ENCODE measurements around the gene ANKRD6. TPM values are rescaled to one million over a fixed set of nuclear protein-coding genes. Genes with fewer than 3 reads are reported as not detected.

Gene ANKRD6
- total RNA-seq, 6 experiments from 2014 or later: 5.3 to 14.8 (median 8.3) TPM

GRCh38 chr6:89644864-89645263 is 211.9 kb downstream of the ANKRD6 start:
- TF ChIP-seq POLR2A (IDR thresholded peaks at IDR 0.05) (no peak), CTCF (IDR thresholded peaks at IDR 0.05) (no peak)
- H3K4me1 ChIP-seq: peaks cover 0 to 8% (median 0%) of the 10 kb centered on the region in 4 donors

GRCh38 chr6:89649682-89650081 is 216.7 kb downstream of the ANKRD6 start:
- Histone ChIP-seq H3K27ac (no peak overlapping the region), H3K36me3 (peaks cover 0 to 96% (median 40%) of the 10 kb centered on the region in 4 donors), H3K9me3 (no peaks in the 10 kb centered on the region), H3K4me3 (no peak overlapping the region), H3K4me1 (no peaks in the 10 kb centered on the region), H3K27me3 (no peaks in the 10 kb centered on the region)
- no peak for TF ChIP-seq CTCF (IDR thresholded peaks at IDR 0.05)
- no peak for TF ChIP-seq POLR2A (IDR thresholded peaks at IDR 0.05)
- DNase-seq: no peak
- no peak for ATAC-seq
- intact Hi-C loops (cut with DNase I): no loop called here
- 100% methylated on average over 1 of the region's 1 CpG for WGBS (ENCODE audit: insufficient coverage, low coverage, low lambda C conversion rate, missing lambda C conversion rate)

More at GRCh38 chr6:89644864-89645263, 211.9 kb downstream of the ANKRD6 start:
- WGBS (ENCODE audit: insufficient coverage, low coverage, low lambda C conversion rate, missing lambda C conversion rate): 85% methylated on average over 4 of the region's 4 CpGs
- ATAC-seq: no peak
- no peak overlapping the region for H3K27ac ChIP-seq
- no peak for DNase-seq
- peaks cover 0 to 73% (median 27%) of the 10 kb centered on the region in 4 donors for H3K36me3 ChIP-seq
- intact Hi-C loops (cut with DNase I): no loop called here
- H3K4me3 ChIP-seq: no peak overlapping the region
- H3K9me3 ChIP-seq: no peaks in the 10 kb centered on the region
- no peaks in the 10 kb centered on the region for H3K27me3 ChIP-seq

GRCh38 chr6:89650579-89650978 is 217.6 kb downstream of the ANKRD6 start:
- intact Hi-C loops (cut with DNase I): no loop called here
- no peaks in the 10 kb centered on the region for H3K27me3 ChIP-seq
- DNase-seq (no peak), ATAC-seq (no peak)
- H3K36me3 ChIP-seq: peaks cover 0 to 96% (median 40%) of the 10 kb centered on the region in 4 donors
- H3K9me3 ChIP-seq: no peaks in the 10 kb centered on the region
- H3K4me3 ChIP-seq: no peak overlapping the region
- H3K4me1 ChIP-seq: no peaks in the 10 kb centered on the region
- TF ChIP-seq POLR2A (IDR thresholded peaks at IDR 0.05): no peak
- no peak for TF ChIP-seq CTCF (IDR thresholded peaks at IDR 0.05)
- WGBS (ENCODE audit: insufficient coverage, low coverage, low lambda C conversion rate, missing lambda C conversion rate): 90% methylated on average over 7 of the region's 8 CpGs
- no peak overlapping the region for H3K27ac ChIP-seq

GRCh38 chr6:89655122-89655521 is 222.2 kb downstream of the ANKRD6 start:
- Histone ChIP-seq H3K27ac (no peak overlapping the region), H3K4me3 (no peak overlapping the region), H3K4me1 (no peaks in the 10 kb centered on the region), H3K9me3 (no peaks in the 10 kb centered on the region), H3K36me3 (peaks cover 5 to 96% (median 42%) of the 10 kb centered on the region in 4 donors), H3K27me3 (no peaks in the 10 kb centered on the region)
- WGBS (ENCODE audit: insufficient coverage, low coverage, low lambda C conversion rate, missing lambda C conversion rate): 93% methylated on average over 2 of the region's 2 CpGs
- ATAC-seq (no peak), DNase-seq (no peak)
- TF ChIP-seq CTCF (IDR thresholded peaks at IDR 0.05) (no peak), POLR2A (IDR thresholded peaks at IDR 0.05) (no peak)
- intact Hi-C loops (cut with DNase I): no loop called here

Measured in right lobe of liver (tissue), 6 donors.